ENCODE measurements around the gene ACAA2.

The ACAA2 gene

GRCh38 chr18:49813319-49814146, at the start of gene ACAA2:
TSS of gene ACAA2 (minus strand) at chr18:49813533. CDS start at chr18:49813484, 49 bp downstream.
- DNase-seq (ENCODE audit: low spot score), result peak; percentile 87
- TF ChIP-seq CTCF (IDR thresholded peaks at IDR 0.05; ENCODE audit: extremely low read depth, insufficient read depth, missing control alignments), result no peak
- in situ Hi-C loops (cut with MboI; ENCODE audit: low pct_unique_long_range_greater_than_20kb, low sequenced_read_pairs, unreplicated experiment), result no loop called here

- no peak for TF ChIP-seq CTCF (IDR thresholded peaks at IDR 0.05; ENCODE audit: extremely low read depth, insufficient read depth, missing control alignments)
- DNase-seq (ENCODE audit: low spot score), result no peak
- in situ Hi-C loops (cut with MboI; ENCODE audit: low pct_unique_long_range_greater_than_20kb, low sequenced_read_pairs, unreplicated experiment), result no loop called here
Measured at GRCh38 chr18:49862656-49863385, 49.5 kb upstream of the ACAA2 start.

- in situ Hi-C loops (cut with MboI; ENCODE audit: low pct_unique_long_range_greater_than_20kb, low sequenced_read_pairs, unreplicated experiment), result no loop called here
- peak; percentile 33 for DNase-seq (ENCODE audit: low spot score)
- peak; percentile 43 for TF ChIP-seq CTCF (IDR thresholded peaks at IDR 0.05; ENCODE audit: extremely low read depth, insufficient read depth, missing control alignments)
Measured at GRCh38 chr18:49861659-49862058, 48.3 kb upstream of the ACAA2 start.

GRCh38 chr18:49859725-49860124, 46.4 kb upstream of the ACAA2 start:
- in situ Hi-C loops (cut with MboI; ENCODE audit: low pct_unique_long_range_greater_than_20kb, low sequenced_read_pairs, unreplicated experiment), result loop anchor here (10.0 kb wide), 1 partner anchor 355 kb away; no protein-coding TSS in a partner anchor
- no peak for TF ChIP-seq CTCF (IDR thresholded peaks at IDR 0.05; ENCODE audit: extremely low read depth, insufficient read depth, missing control alignments)
- DNase-seq (ENCODE audit: low spot score), result no peak

- in situ Hi-C loops (cut with MboI; ENCODE audit: low pct_unique_long_range_greater_than_20kb, low sequenced_read_pairs, unreplicated experiment), result loop anchor here (10.0 kb wide), 1 partner anchor 354 kb away; no protein-coding TSS in a partner anchor
- DNase-seq (ENCODE audit: low spot score), result no peak
- no peak for TF ChIP-seq CTCF (IDR thresholded peaks at IDR 0.05; ENCODE audit: extremely low read depth, insufficient read depth, missing control alignments)
Measured at GRCh38 chr18:49859021-49859359, 45.7 kb upstream of the ACAA2 start.

- in situ Hi-C loops (cut with MboI; ENCODE audit: low pct_unique_long_range_greater_than_20kb, low sequenced_read_pairs, unreplicated experiment), result loop anchor here (10.0 kb wide), 1 partner anchor 354 kb away; no protein-coding TSS in a partner anchor
Measured at GRCh38 chr18:49858309-49859020, 45.1 kb upstream of the ACAA2 start.

More at GRCh38 chr18:49858309-49859020, 45.1 kb upstream of the ACAA2 start:
- TF ChIP-seq CTCF (IDR thresholded peaks at IDR 0.05; ENCODE audit: extremely low read depth, insufficient read depth, missing control alignments), result peak; percentile 80
- DNase-seq (ENCODE audit: low spot score), result peak; percentile 70

All from GM13977 (cell line).